DOHH2 (cell line): ENCODE measurements around the gene FOXK2.

Source experiments
- CTCF ChIP-seq: fragments of 200-600 bp; sonication (generic); IDR thresholded peaks from one replicate; pipeline ENCODE4 v1.5.1; 2014; ENCODE audit warnings: antibody characterized with exemption, mild to moderate bottlenecking, low read depth, low read length; ENCODE audit not compliant: poor library complexity, severe bottlenecking
- EZH2phosphoT487 ChIP-seq: fragments of 200-600 bp; sonication (generic); IDR thresholded peaks from 2 replicates; pipeline ENCODE4 v1.6.1; 2017; ENCODE audit warnings: borderline replicate concordance, mild to moderate bottlenecking, antibody characterized with exemption, low read length, moderate library complexity, mixed read lengths

DNA sequence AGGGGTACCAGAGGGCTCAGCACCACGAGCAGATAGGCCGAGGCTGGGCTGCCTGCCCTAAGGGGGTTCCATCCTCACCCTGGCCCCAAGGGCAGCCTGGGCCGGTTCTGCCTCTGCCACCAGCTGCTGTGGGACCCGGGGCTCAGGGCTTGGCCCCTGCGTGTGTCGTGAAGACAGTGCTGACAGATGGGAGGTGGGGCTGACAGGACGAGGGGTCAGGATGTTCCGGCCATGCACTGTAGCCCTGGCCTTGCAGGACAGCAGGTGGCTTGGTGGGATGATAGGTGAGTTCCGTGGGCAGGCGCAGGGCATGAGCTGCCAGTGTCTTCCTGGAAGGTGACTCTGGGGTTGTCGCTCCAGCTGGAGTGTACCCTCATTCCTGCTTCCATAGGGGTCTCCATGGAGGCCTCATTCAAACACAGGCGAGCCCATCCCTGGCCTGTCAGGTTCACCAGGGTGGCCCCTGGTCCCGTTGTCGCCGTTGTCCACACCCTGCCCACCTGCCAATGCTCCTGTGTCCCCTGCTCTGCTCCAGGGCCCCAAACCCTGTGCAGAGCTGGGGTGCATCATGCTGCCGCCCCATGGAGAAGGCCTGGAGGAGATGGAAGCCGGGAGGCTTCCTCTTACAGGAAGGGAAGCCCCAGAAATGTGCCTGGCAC is 71.5 kb downstream of the FOXK2 start:
- no peak for TF ChIP-seq CTCF
- TF ChIP-seq EZH2phosphoT487: no peak
